Right ventricle myocardium inferior (tissue), 1 donor: ENCODE results near the gene MAD1L1. TPM values are rescaled to one million over a fixed set of nuclear protein-coding genes. Genes with fewer than 3 reads are reported as not detected.
"Not testable (repeated sequence)": the region's sequence is repeated elsewhere in the genome, so short reads cannot be mapped to it uniquely, and the experiment has no call there.

ENCODE experiments used
- ATAC-seq: fragments of 200-7000 bp; cut with Tn5 transposase; one replicate; pipeline ENCODE4 v1.9.1; 2020; ENCODE audit warnings: mild to moderate bottlenecking, moderate library complexity
- DNase-seq: peaks from one replicate; pipeline ENCODE4 v3.0.0; 2021; ENCODE audit errors: missing footprints
- intact Hi-C: fragments of 100-400 bp; cut with DNase I; formaldehyde crosslinking; loops from one replicate; pipeline ENCODE4 v1.11.0; 2022
- total RNA-seq: library from RNA; stranded (reverse); fragmentation: NEBNext Ultra II Directional; extraction: Animal tissue kit (Norgen Biotek cat#: 25700); gene quantifications from one replicate; pipeline ENCODE4 v1.2.1, GENCODE V29; 2021
- donor health status: DM: no; HTN: yes; CAD: no; lungs with severe emphysema.

Gene MAD1L1
- total RNA-seq, 1 donor from 2014 or later = 19.1 TPM

DNA sequence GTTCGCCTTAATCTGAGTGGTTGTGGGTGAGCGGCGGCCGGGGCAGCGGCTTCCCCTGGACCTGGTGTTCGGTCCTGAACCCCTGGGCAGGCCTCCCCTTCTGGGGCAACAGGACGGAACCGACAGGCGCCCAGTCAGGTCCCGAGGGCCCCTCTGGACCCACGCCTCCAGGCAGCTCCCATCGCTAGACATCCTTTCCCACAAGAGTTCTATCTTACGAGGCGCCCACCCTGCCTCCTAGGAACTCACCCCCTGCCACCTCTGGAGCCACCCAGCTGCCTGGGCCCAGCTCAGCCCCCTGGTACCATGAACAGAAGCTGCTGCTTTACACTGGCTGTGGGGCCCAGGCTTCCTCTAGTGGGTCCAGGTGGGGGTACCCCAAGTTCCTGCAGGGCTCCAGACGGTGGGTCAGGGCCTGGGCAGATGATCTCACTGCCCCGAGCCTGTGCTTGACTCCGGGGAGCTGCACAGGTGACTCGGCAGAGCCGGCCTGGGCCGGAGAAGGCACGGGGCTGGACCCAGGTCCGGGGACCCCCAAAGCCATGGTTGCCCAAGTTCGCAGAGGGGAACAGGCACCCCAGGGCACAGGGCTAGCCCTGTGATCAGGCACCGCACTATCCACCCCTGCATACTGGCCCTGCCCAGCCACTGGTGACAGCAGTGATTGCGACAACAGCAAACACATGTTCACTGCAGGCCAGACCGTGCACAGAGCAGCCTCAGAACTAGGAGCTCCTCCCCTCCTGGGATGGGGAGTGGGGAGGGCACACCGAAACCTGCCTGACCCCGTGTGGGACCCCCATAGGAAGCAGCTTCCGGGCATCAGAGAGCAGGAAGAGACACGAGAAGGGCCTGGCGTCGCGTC, 382.4 kb downstream of the MAD1L1 start:
- DNase-seq = peak; percentile 52
- ATAC-seq = no peak
- intact Hi-C loops = no loop called here

DNA sequence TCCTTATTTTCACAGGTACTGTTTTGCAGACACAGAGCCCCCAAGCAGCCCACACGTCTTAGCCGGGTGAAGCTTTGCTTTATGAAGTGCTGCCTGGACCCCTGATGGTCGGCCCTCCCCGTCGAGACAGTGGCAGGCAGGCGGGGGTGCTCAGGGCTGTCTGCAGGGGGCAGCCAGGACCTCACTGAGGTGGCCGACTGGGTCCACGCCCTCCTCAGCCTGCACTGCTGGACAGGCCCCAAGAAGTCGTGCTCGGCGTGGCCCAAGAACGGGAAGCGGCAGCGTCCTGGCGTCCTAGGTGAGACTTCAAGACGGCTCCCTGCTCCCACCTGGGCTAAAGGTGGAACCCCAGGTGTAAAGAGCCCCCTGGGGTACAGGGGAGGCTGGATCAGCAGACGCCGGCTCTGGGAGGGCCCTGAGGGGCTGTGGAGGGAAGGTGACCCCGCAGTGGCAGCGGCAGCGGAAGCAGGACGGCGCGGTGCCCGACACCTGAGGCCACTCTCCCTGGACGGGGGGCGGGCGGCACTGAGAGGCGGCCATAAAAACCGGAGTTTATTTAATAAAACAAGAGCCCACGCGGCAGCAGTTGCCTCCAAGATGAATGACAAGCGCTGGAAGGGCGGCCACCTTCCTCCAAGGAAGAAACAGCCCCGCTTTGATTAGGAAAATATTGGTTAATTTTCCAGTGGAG, 383.2 kb downstream of the MAD1L1 start:
- intact Hi-C loops = no loop called here
- DNase-seq = peak; percentile 61

DNA sequence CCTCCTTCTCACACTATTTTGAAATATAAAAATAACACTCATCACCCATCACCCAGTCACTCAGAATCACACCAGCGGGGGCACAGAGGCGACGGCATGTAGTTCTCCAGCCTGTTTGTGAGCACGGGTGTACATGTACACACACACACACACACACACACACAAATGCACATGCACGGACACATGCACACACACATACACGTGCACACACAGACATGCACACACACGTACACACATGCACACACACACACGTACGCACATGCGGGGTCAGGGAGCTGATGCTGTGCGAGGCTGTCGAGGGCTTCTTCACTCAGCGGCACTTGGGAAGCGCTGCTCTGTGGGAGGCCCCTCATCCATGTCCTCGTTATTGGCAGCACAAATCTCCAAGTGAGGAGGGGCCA, 383.8 kb downstream of the MAD1L1 start:
- ATAC-seq (no peak), DNase-seq (peak; percentile 53)
- intact Hi-C loops = no loop called here

More for the DNA sequence above, 383.2 kb downstream of the MAD1L1 start:
- ATAC-seq = no peak

DNA sequence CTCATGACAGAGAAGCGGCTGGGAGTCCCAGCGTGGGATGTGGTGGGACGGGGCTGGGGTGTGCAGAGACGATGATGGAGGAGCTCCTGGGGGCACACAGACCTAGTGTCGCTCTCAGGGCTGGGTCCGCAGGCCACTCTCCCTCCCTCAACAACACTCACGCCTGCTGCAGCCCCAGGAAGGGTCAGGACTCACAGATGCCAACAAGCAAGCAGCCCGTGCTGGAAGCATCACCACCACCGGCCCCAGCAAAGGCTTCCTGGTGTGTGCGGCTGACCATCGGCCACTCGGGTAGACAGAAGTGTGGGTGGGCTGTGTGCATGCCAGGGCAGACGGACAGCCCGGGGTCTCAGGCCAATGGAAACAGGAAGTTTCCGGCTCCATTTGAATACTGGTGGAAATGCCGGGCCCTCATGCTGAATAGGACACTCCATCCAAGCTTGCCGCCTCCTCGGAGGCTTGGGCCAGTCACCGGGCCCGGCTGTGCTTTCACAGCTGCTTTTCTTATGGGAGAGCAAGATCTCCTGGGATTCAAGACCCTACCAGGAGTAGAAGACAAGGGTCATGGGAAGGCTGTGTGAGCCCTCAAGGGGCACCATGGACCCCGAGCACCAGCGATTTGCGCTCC, 384.6 kb downstream of the MAD1L1 start:
- intact Hi-C loops = no loop called here
- DNase-seq = peak; percentile 48
- ATAC-seq = no peak

DNA sequence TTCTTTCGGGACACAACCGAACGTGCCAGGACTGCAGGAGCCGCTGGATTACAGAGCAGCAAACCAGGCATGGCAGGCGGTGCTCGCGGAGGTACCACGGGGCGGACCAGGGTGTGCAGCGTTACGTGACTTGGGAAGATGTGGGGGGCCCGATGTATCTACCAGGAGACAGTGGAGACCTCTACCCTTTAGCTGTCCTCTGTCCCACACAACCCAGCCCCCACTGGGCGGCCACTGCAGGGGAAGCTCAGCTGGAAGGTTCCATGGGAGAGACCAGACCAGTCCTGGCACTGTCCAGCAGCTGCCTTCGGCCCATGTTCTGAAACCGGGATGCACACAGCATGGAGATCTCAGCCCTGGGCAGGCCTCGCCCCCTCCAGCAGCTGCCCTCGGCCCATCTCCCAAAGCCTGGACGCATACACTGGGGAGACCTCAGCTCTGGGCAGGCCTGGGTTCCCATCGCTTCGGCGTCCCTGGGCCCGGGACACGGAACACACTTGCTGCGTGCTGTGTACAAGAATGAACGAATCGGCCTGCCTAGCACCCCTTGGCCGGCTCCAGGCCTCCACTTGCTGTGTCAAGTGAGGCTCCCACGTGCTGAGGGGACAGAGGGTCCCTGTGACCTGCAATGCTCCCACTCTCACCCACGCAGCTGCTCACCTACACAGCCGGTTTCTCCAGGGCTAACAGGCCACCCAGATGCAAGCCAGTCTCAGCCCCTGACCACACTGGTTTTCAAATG, 385.3 kb downstream of the MAD1L1 start:
- ATAC-seq (no peak), DNase-seq (peak; percentile 63)
- intact Hi-C loops = no loop called here

DNA sequence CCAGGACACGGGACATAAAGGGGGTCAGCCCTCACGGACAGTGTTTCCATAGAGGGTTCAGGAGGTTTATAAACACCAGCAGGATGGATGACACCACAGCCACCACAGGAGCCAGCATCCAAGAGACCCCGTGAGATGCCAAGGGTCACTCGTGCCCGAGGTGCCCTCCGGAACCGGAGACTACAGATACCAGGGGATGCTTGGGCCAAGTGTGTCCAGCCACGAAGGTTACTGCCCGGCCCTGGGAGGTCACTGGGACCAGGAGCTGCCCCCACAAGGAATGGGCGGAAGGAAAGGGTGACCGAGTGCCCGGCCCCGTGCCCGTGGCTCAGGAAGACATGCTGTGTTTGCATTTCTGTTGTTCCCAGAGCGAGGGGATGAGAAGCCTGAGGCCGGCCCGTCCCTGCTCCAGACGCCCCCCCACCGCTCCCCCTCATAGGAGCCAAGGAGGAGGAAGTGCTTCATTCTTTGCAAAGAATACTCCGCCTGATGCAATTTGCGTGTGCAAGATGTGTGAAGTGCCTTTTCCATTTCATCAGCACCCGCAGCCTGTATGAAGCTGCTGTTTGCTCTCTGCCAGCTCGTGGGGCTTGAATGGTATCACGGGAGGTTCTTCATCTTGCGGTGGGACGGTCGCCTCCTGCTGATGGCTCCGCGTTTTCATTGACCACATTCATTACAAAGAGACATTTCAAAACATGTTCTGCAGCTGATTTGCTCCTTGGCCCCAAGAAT, 386.2 kb downstream of the MAD1L1 start:
- ATAC-seq (no peak), DNase-seq (peak; percentile 63)
- intact Hi-C loops = no loop called here

DNA sequence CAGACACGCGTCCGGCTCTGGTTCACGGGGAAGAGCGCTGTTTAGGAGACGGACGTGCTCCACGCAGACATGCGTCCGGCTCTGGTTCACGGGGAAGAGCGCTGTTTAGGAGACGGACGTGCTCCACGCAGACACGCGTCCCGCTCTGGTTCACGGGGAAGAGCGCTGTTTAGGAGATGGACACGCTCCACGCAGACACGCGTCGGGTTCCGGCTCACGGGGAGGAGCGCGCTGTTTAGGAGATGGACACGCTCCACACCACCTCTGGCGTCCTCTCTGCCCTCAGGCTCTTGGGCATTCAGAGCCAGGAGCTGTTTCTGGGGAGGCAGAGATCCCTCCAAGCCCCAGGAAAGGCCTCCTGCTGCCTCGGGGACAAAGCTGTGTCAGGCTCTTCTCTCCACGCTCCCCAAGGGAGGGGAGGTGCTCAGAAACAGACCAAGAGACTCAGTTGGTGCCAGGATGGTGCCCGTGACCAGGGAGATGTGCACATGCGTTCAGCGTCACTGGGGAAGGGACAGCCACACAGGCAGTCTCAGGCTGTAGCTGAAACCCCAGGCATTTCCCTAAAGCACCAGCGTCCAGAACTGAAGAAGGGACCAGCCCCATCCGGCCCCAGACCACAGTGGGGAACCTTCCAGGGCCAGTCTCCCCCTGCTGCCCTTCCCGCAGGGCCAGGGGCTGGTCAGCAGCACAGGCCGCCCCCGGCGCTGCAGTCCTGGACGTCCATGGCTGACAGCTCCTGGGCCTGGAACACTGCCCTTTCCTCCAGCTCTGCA, 387.0 kb downstream of the MAD1L1 start:
- intact Hi-C loops = no loop called here
- ATAC-seq (no peak), DNase-seq (no peak)

DNA sequence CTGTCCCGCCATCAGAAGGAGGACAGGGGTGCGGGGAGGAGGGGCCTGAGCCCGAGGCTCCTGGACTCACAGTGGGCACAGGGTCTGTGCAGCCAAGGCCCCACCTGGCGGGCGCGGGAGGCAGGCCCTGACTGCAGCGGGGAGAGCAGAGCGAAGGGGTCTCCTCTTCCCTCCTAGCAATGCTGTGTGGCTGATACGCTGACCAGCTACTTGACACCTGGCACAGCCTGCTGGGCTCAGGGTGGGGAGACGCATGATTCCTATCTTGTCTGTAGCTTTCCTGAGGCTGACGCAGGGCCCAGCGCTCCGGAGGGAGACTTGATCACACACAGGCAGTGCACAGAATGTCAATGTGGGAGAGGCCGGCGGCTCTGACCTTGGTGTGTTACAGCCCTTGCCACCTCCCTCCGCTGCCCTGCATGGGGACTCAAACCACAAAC, 387.8 kb downstream of the MAD1L1 start:
- DNase-seq (peak; percentile 75), ATAC-seq (no peak)
- intact Hi-C loops = no loop called here

DNA sequence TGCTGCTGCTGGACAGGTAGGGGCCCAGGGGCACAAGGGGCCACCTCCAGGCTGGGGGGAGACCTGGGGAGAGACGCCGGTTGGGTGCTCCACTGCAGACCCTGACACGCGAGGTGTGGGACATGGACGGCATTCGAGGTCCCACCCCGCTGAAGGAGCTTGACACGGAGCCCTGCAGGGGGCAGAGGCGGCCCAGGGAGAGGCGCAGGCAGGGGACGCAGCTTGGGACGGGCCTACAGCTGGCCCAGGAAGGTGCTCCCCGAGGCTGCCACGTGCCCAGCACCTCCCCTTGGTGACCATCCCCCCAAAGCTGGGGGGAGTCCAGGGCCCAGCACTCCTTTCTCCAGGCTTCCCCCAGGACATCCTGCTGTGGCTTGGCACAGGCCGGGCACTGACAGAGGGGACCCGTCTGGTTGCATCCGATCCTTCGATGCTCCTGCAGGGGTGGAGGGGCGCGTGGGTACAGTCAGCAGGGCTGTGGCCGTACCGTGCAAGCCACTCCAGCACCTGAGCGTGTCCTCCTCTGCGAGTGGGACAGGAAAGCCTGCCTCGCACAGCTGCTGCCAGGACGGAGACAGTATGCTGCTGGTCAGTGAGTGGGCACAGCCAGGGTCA, 388.3 kb downstream of the MAD1L1 start:
- intact Hi-C loops = no loop called here
- ATAC-seq (no peak), DNase-seq (no peak)

DNA sequence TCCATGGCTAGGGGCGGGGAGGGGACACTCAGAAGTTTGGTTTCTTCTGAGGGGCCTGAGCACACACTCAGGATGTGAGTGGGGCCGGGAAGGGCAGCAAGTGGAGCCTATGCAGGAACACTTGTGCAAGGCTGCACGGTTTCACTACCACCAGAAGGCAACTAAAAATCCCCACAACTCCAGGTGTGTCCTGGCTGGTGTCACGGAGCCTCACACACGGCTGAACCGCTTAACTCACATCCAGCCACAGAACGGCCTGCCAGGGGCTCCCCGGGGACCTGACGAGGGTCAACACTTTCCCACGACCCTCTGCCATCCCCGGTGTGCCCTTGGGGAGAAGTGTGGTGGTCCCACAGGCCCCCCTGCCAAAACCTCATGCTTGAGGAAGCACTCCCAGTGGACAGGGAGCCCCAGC, 388.8 kb downstream of the MAD1L1 start:
- intact Hi-C loops = no loop called here
- no peak for ATAC-seq
- DNase-seq = no peak

DNA sequence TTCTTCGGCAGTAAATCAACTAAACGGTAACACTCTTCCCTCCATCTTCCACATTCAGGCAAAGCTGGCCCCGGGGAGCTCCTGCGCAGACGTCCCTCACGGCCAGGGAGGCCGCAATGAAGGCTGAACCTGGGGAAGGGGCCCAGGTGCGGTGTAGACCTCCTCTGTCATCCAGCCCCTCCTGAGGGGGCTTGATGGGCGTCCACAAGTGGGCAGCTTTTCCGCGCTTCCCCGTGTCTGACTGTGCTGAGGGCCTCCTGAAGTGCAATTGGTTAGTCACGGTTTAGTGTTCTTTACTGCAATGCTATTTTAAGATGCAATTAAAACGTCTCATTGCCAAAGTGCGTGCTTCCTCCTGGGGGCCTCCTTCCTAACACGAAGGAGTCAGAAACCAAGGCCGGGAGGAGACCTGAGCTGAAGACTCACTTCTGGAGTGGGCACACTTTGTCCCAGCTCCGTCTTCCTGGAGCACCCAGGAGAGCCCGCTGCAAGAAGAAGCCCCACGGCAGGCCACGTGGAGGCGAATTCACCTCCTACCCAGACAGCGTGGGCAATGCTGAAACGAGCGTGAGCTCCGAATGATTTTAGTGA, 389.4 kb downstream of the MAD1L1 start:
- no peak for DNase-seq
- intact Hi-C loops = no loop called here
- no peak for ATAC-seq

DNA sequence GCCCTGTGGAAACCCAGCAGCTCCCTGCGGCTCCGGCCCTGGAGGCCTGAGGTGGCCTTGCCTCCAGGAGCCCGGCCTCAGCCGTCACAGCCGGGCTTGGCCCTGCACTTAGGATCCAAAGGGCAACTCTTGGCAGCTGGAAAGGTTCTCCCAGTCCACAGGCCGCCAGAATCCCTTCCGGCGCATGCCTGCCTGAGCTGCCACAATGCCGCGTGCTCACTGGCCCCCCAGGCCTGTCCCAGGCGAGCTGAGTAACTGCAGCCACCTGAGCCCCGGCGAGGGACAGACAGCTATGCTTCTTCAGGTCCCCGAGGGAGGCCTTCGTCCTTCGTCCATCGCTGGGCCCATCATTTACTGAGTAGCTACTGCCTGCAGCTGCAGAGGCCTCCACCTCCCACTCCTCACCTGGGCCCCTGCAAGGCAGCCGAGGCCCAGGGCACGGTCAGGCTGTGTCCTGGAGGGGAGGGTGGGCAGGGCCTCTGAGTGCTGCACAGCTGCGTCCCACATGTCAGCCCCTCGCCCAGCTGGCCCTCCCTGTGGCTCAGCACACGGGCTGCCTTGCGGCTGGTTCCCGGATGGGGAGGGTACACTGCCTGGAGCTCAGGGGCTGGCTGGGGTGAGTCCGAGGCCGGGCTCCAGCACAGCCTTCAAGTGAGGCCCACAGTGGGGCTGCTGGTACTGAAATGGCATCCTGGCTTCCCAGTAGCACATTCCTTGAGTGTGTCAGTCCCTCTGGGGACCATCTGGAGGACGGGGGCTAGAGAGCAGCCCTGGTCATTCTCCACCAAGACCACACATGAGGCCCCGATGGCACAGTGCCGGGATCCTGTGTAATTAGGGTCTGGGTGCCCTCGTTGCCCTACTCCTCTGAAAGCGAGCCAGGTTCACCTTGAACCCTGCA, 390.2 kb downstream of the MAD1L1 start:
- intact Hi-C loops = no loop called here
- ATAC-seq = peak; percentile 30
- peak; percentile 59 for DNase-seq

DNA sequence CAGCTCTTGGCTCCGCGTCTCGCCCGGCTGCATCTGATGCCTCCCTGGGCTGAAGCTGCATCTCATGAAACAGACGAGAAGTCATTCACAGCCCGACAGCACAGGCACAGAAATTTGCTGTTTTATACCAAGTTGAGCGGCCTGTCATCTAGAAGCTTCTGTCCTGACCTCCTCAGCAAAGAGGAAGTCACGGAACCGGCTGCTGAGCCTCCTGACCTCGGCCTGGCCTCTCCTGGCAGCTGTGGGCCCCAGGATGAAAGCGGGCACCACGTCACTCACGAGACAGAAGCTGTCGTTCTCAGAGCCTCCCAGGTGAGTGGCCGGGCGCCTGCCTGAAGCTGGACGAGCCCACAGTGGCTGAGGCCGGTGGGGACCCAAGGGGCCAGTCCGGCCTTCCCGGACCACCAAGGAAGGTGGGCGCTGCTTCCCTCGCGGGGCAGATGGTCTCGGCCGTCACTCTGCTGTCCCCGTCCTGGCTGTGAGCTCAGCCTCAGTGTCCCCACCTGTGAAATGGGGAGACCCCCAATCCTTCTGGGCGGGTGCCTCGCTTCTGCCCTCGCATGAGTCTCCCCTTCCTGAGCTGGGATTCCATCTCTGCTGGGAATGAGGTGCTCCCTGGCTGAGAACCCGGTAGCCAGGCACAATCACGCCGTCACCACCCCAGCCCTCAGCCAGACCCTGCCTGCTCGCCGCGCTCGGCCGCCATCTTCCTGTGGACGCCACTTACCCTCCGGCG, 391.3 kb downstream of the MAD1L1 start:
- intact Hi-C loops, ATAC-seq, DNase-seq: not testable (repeated sequence)

DNA sequence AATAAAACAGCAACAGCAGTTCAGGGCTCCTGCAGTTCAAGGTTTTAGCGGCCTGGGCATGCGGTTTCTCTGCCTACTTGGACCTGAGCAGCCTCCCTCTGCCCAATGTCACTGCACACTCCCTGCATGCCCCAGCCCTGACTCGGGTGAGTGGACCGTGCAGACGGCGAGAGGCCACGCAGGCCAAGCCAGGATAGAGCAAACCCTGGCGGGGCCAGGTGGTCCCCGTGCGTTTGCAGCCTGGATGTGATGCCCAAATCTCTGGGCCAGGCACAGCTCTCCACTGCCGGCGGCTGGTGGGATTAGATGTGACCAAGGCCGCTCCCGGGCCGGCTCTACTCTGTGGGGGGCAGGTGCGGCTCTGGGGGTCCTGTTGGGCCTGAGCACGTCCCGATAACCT, 392.0 kb downstream of the MAD1L1 start:
- peak; percentile 45 for DNase-seq
- intact Hi-C loops, ATAC-seq: not testable (repeated sequence)

DNA sequence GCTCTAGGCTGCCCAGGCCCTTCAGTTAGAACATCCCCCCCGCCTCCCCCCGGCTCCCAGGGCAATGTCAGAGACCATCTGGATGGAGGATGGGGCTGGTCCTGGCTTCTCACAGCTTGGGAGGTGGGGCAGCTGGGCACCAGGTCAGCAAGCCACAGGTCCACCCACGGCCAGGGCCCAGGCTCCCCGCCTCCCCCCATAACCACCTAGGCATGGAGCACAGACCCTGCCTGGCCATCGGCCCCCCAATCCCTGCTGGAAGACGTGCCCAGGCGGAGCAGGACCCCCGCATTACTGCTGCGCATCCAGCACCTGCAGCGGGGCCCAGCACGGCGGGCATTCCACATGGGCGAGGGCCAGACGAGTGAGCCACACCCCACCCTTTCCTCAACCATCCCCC, 393.0 kb downstream of the MAD1L1 start:
- ATAC-seq = no peak
- peak; percentile 62 for DNase-seq
- intact Hi-C loops = no loop called here
